OCI-LY1 (cell line): Measurements from ENCODE around the gene PPP1R7.

Experiments
- CTCF ChIP-seq: fragments of 200-600 bp; sonication (generic), shearing (Covaris generic); IDR thresholded peaks from 2 replicates; pipeline ENCODE4 v1.5.1; 2017; ENCODE audit warnings: mild to moderate bottlenecking, antibody characterized with exemption, low read length, moderate library complexity, mixed read lengths
- EZH2 ChIP-seq: fragments of 200-600 bp; sonication (generic), shearing (Covaris generic); IDR thresholded peaks from 2 replicates; pipeline ENCODE4 v1.8.0; 2017; ENCODE audit warnings: borderline replicate concordance, mixed run types, mild to moderate bottlenecking, antibody characterized with exemption, low read length, moderate library complexity, mixed read lengths

- TF ChIP-seq EZH2 (no peak), CTCF (no peak)
These were observed 75.7 kb downstream of the PPP1R7 start for GRCh38 chr2:241225983-241226382.
